Colon (tissue), 2 donors: Measurements from ENCODE around the gene GNA12.
"Not testable (repeated sequence)": the region's sequence is repeated elsewhere in the genome, so short reads cannot be mapped to it uniquely, and the experiment has no call there.

Source experiments
- FAIRE-seq: peaks from 2 replicates; lab custom pipeline; 2012; peaks lifted over from hg19 to GRCh38; lab: Jason Lieb, UNC
- donor health status: control.
- donor health status: control.

The GNA12 gene

GRCh38 chr7:2711895-2712675, 132.0 kb downstream of the GNA12 start:
- no peak for FAIRE-seq

GRCh38 chr7:2710901-2711551, 133.1 kb downstream of the GNA12 start:
- FAIRE-seq: no peak

- FAIRE-seq: no peak
These were observed 133.8 kb downstream of the GNA12 start for GRCh38 chr7:2710286-2710655.

- no peak for FAIRE-seq
These were observed 134.4 kb downstream of the GNA12 start for GRCh38 chr7:2709553-2710285.

- no peak for FAIRE-seq
These were observed 135.4 kb downstream of the GNA12 start for GRCh38 chr7:2708547-2709310.

- no peak for FAIRE-seq
These were observed 136.1 kb downstream of the GNA12 start for GRCh38 chr7:2708041-2708440.

GRCh38 chr7:2707481-2707880, 136.6 kb downstream of the GNA12 start:
- no peak for FAIRE-seq

- FAIRE-seq: no peak
These were observed 137.4 kb downstream of the GNA12 start for GRCh38 chr7:2706685-2707126.

GRCh38 chr7:2705371-2706096, 138.6 kb downstream of the GNA12 start:
- FAIRE-seq: no peak

GRCh38 chr7:2702594-2702957, 141.5 kb downstream of the GNA12 start:
- FAIRE-seq: no peak

GRCh38 chr7:2701832-2702593, 142.1 kb downstream of the GNA12 start:
- no peak for FAIRE-seq

GRCh38 chr7:2701424-2701823, 142.7 kb downstream of the GNA12 start:
- no peak for FAIRE-seq

GRCh38 chr7:2700141-2700850, 143.8 kb downstream of the GNA12 start:
- no peak for FAIRE-seq

- no peak for FAIRE-seq
These were observed 144.9 kb downstream of the GNA12 start for GRCh38 chr7:2699289-2699620.

GRCh38 chr7:2698581-2699288, 145.4 kb downstream of the GNA12 start:
- FAIRE-seq: no peak

GRCh38 chr7:2694122-2694436, 150.0 kb downstream of the GNA12 start:
- not testable (repeated sequence) for FAIRE-seq

GRCh38 chr7:2693420-2694121, 150.5 kb downstream of the GNA12 start:
- not testable (repeated sequence) for FAIRE-seq

GRCh38 chr7:2692543-2692942, 151.6 kb downstream of the GNA12 start:
- FAIRE-seq: no peak

GRCh38 chr7:2691932-2692439, 152.1 kb downstream of the GNA12 start:
- FAIRE-seq: not testable (repeated sequence)
